Measurements from ENCODE around the gene COX19.

DNA sequence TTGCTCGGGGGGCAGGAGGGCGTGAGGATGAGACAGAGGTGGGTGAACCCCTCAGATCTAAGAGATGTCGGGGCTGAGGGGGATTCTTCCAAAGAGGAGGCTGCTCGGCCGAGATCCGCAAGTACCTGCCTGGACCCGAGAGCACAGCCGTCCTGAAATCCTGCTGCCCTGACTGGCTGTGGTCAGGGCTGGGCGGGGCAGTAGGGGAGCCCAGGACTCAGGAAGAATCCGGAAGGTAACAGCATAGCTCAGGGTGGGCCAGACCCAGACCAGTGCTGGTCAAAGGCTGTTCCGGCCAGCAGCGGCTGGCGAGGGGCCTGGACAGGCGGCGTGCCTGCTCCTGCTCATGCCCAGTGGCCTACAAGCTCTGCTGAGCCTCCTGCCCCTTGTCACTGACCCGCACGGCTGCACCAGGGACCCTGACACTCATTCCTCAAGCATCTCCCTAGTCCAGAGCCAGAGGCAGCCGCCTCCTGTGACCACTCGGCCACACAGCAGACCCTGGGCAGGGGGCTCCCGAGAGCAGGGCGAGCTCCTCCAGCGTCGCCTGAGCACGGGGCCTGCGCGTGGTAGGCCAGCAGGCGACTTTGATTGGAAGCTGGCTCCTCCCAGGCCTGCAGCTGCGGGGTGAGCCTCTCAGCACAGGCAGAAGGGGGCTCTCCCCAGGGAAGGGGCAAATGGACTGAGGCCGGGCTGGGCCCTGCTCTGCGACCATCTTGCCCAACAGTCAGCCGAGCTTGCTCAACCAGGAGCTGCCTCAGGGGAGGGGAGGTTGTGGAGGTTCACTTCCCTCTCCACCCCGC is 17.7 kb downstream of the COX19 start:
- TF ChIP-seq, protein P1, sequence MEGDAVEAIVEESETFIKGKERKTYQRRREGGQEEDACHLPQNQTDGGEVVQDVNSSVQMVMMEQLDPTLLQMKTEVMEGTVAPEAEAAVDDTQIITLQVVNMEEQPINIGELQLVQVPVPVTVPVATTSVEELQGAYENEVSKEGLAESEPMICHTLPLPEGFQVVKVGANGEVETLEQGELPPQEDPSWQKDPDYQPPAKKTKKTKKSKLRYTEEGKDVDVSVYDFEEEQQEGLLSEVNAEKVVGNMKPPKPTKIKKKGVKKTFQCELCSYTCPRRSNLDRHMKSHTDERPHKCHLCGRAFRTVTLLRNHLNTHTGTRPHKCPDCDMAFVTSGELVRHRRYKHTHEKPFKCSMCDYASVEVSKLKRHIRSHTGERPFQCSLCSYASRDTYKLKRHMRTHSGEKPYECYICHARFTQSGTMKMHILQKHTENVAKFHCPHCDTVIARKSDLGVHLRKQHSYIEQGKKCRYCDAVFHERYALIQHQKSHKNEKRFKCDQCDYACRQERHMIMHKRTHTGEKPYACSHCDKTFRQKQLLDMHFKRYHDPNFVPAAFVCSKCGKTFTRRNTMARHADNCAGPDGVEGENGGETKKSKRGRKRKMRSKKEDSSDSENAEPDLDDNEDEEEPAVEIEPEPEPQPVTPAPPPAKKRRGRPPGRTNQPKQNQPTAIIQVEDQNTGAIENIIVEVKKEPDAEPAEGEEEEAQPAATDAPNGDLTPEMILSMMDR (IDR thresholded peaks at IDR 0.05 in 2 of 3, conservative IDR thresholded peaks at IDR 0.05 in 1 of 3; ENCODE audit: borderline replicate concordance in 1 of 3, insufficient read depth in 1 of 3, low read depth in 2 of 3, low read length in 2 of 3), result no peak
- TF ChIP-seq SP1 (IDR thresholded peaks at IDR 0.05; ENCODE audit: low read depth) (no peak), CBX3 (IDR thresholded peaks at IDR 0.05; ENCODE audit: low read depth) (no peak), CEBPB (IDR thresholded peaks at IDR 0.05; ENCODE audit: low read depth) (no peak)

Data from HCT116 (cell line).